ENCODE data around the gene RALGDS.

The RALGDS gene

DNA sequence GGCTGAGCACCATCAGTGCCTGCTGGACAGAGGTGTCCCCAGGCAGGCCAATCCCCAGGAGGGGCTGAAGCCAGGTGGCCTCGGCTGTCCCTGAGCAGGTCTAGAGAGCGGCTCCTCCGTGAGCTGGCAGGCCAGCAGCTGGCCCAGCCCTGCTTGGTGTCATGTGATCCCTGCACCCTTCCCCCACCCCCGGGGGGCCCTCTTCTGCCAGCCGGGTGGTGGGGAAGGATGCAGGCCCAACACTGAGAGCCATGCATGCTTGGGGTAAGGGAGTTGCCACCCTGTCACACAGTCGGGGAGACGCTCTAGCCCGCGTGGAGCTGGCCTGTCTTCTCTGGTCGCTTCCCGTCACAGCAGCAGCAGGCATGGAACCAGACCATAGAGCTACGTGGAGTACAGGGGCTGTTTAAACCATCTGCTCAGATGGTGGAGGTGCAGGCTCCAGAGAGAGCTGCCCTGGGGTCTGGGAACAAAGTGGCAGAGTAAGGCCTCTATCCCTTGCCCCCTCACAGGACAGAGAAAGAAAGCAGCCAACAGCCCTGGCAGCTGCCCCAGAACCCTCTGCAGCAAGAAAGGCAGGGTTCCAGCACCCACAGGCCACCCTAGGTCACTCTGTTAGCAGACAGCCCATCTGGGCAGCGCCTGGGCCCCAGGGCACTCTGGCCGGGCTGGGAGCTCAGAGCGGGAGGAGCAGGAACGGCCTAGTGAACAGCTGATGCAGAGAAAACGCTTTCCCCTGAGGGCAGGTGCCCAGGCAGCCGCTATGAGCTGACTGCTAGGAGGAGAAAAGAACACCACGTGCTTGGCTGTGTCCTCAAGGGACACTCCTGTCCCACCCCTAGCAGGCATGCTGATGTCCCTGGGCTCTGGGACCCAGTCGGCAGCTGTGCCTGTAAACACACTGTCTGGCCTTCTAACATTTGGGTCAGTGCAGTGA is 6.8 kb downstream of the RALGDS start:
- TF ChIP-seq, protein P1, sequence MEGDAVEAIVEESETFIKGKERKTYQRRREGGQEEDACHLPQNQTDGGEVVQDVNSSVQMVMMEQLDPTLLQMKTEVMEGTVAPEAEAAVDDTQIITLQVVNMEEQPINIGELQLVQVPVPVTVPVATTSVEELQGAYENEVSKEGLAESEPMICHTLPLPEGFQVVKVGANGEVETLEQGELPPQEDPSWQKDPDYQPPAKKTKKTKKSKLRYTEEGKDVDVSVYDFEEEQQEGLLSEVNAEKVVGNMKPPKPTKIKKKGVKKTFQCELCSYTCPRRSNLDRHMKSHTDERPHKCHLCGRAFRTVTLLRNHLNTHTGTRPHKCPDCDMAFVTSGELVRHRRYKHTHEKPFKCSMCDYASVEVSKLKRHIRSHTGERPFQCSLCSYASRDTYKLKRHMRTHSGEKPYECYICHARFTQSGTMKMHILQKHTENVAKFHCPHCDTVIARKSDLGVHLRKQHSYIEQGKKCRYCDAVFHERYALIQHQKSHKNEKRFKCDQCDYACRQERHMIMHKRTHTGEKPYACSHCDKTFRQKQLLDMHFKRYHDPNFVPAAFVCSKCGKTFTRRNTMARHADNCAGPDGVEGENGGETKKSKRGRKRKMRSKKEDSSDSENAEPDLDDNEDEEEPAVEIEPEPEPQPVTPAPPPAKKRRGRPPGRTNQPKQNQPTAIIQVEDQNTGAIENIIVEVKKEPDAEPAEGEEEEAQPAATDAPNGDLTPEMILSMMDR (IDR thresholded peaks at IDR 0.05; ENCODE audit: insufficient read depth, low read depth, low read length, missing control alignments): no peak
- DNase-seq (ENCODE audit: low read depth): peak; percentile 44
- H3K4me3 ChIP-seq (ENCODE audit: low read length): no peak overlapping the region

DNA sequence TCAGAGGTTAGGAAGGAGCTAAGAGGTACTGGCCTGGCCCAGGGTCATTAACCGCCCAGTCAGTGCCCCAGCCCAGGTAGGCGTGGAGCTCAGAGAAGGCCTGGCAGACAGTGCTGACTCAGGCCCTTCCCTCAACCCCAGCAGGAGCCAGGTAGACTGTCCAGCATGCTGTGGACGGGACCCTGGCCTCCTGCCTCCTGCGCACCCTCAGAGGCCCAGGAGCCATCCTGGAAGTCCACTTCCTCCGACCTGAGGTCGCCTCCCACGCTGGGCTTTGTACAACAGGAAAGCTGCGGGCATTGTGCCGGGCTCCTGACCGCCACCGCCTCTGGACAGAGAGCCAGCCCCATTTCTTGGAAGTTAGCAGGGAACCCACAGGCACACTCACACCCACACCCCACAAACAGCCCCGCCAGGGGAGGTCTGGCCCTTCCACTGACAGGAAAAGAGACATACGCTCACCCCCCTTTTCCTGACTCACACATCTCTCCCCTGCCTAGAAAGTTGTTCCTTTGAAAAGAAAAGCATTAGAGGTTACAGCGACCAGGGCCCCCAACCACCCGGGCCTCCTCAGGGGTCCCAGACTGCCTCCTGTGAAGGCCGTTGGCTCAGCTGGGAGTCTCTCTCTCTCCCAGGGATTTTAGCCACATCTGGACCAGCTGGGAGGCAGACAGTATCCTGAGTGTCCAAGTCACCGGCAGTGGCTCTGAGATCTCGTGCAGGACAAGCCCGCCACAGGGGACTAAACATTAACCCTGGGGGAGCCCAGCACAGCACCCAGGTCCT is 7.7 kb downstream of the RALGDS start:
- no peak for DNase-seq (ENCODE audit: low read depth)
- TF ChIP-seq, protein P1 (IDR thresholded peaks at IDR 0.05; ENCODE audit: insufficient read depth, low read depth, low read length, missing control alignments): no peak

DNA sequence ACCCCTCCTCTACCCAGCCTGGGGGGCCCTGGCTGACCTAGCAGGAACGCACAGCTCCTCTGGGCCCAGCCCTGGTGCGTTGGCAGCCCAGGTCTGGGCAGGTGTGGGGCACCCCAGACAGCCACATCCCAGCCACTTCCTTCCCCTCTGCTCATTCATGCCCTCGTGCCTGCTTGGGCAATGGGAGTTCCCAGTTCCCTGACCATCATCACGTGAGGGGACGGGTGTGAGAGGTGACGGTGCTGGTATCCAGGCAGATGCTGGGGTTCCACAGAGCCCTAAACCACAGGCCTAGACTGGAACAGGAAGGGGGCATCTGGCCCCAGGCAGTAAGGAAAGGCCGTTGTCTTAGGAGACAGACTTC is 8.4 kb downstream of the RALGDS start:
- H3K4me3 ChIP-seq (ENCODE audit: low read length): no peak overlapping the region
- TF ChIP-seq, protein P1 (IDR thresholded peaks at IDR 0.05; ENCODE audit: insufficient read depth, low read depth, low read length, missing control alignments): no peak
- DNase-seq (ENCODE audit: low read depth): no peak

More for the DNA sequence above, 7.7 kb downstream of the RALGDS start:
- H3K4me3 ChIP-seq (ENCODE audit: low read length): no peak overlapping the region

DNA sequence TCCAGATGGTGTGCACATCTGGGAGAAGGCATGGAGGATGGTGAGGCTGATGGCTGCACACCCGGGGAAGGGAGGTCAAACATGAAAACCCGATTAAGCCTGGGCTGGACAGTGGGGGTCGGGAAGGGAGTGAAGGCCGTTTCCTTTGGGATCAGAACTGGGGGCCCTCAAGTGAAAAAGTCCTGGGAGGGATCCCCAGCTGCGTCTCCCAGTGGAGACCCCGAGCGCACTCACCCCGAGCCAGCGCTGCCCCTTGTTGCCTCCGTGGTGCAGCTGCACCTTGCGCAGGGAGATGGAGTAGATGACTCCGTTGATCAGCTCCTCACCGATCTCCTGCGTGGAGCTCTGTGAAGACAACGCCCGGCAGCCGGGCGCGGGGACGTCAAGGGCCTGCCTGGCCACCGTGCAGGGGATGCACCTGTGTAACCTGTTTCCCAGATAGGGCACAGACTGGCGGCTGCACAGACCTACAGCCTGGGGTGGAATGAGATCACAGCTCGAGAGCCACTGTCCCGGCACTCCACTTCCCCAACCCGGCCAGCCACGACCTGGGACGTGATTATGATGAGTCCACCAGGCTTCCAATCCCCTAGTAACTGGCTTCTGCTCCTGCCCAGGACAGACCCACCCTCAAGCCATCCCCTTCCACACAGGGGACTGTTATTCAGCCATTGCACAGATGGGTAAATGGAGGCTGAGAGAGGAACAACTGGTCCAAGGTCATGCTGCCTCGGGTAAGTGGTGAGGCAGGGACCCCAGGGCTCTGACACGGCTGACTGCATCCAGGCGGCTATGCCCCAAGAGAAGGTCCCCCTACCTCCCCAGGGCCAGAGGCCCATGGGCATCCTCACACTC is 9.0 kb downstream of the RALGDS start:
- TF ChIP-seq, protein P1 (IDR thresholded peaks at IDR 0.05; ENCODE audit: insufficient read depth, low read depth, low read length, missing control alignments): no peak
- DNase-seq (ENCODE audit: low read depth): no peak
- H3K4me3 ChIP-seq (ENCODE audit: low read length): no peak overlapping the region

DNA sequence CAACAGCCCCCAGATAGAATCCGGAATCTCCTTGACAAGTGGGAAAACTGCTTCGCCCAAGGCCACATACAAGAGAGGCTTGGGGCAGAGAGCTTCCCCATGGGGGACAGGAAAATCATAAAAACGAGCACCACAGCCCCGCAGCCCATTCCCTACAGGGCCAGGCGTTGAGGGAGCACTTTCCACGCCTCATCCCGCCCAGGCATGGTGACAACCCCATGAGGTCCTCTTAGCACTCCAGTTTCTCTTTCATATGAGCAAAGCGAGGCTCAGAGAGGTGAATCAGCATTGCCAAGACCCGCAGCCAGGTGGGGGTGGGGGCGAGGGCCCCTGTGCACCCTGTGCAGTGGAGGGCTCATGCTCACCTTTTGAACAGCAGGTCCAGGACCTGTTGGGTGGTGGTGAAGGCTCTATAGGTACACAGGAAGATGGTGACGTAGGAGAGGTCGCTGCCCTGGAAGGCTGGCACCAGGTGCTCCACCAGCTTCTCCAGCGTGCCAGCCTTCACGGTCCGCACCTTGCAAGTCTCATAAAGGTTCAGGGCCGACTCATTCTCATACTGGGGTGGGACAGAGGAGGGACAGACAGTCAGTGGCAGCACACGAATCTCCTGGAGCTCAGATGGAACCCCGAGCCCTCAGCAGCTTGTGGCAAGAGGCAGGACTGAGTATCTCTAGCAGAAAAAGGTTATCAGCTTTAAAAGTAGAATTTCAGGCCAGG is 10.9 kb downstream of the RALGDS start:
- TF ChIP-seq, protein P1 (IDR thresholded peaks at IDR 0.05; ENCODE audit: insufficient read depth, low read depth, low read length, missing control alignments): no peak
- no peak overlapping the region for H3K4me3 ChIP-seq (ENCODE audit: low read length)
- no peak for DNase-seq (ENCODE audit: low read depth)
